Keratinocyte (primary cell): ENCODE data around the gene CARMIL1. TPM values are rescaled to one million over a fixed set of nuclear protein-coding genes. Genes with fewer than 3 reads are reported as not detected.

Experiments used
- DNase-seq: peaks from one replicate; pipeline ENCODE4 v3.0.0-alpha.2; 2011; ENCODE audit warnings: low read depth, missing footprints, low spot score
- FAIRE-seq: peaks from 2 replicates; lab custom pipeline; 2011; peaks lifted over from hg19 to GRCh38; lab: Jason Lieb, UNC
- H2AFZ ChIP-seq: 2 replicates; pipeline ENCODE4 v1.6.0; 2012; ENCODE audit warnings: low read length, control low read depth, inconsistent platforms; ENCODE audit not compliant: control insufficient read depth
- H3K27ac ChIP-seq: 2 replicates; pipeline ENCODE4 v1.5.1; 2011; ENCODE audit warnings: low read length; ENCODE audit not compliant: control insufficient read depth, insufficient read depth
- H3K27me3 ChIP-seq: 3 replicates; pipeline ENCODE4 v1.6.0; 2011; ENCODE audit warnings: low read length; ENCODE audit not compliant: control insufficient read depth, insufficient read depth; ENCODE audit errors: extremely low read depth
- H3K36me3 ChIP-seq, 2 experiments: 2 replicates in 1 of 2; 3 replicates in 1 of 2; pipeline ENCODE4 v1.5.1; 2011; ENCODE audit warnings: low read length in 2 of 2, mild to moderate bottlenecking in 1 of 2; ENCODE audit not compliant: control insufficient read depth in 2 of 2, insufficient read depth in 2 of 2; ENCODE audit errors: extremely low read depth in 1 of 2
- H3K4me1 ChIP-seq: 3 replicates; pipeline ENCODE4 v1.5.1; 2011; ENCODE audit warnings: low read length; ENCODE audit not compliant: control insufficient read depth, insufficient read depth; ENCODE audit errors: extremely low read depth
- H3K4me2 ChIP-seq: 3 replicates; pipeline ENCODE4 v1.6.0; 2011; ENCODE audit warnings: low read depth, low read length; ENCODE audit not compliant: control insufficient read depth, insufficient read depth; ENCODE audit errors: extremely low read depth
- H3K4me3 ChIP-seq, 3 experiments: fragments of 200-600 bp in 1 of 3; sonication (generic) in 1 of 3; 2 replicates in 2 of 3; 3 replicates in 1 of 3; pipeline ENCODE4 v1.5.1; 2011 to 2016; ENCODE audit warnings: low read length in 3 of 3, mild to moderate bottlenecking in 3 of 3, control low read depth in 2 of 3, inconsistent platforms in 1 of 3, low read depth in 1 of 3, mixed read lengths in 1 of 3, mixed run types in 1 of 3, moderate library complexity in 1 of 3; ENCODE audit not compliant: control insufficient read depth in 2 of 3, insufficient read depth in 2 of 3; ENCODE audit errors: extremely low read depth in 1 of 3
- H3K79me2 ChIP-seq: 2 replicates; pipeline ENCODE4 v1.6.0; 2012; ENCODE audit warnings: low read length; ENCODE audit not compliant: control insufficient read depth, insufficient read depth
- H3K9ac ChIP-seq: 3 replicates; pipeline ENCODE4 v1.6.0; 2011; ENCODE audit warnings: low read length; ENCODE audit not compliant: control insufficient read depth, insufficient read depth; ENCODE audit errors: extremely low read depth
- H3K9me1 ChIP-seq: 3 replicates; pipeline ENCODE4 v1.6.0; 2011; ENCODE audit warnings: low read length; ENCODE audit not compliant: control insufficient read depth, insufficient read depth; ENCODE audit errors: extremely low read depth
- H3K9me3 ChIP-seq: 2 replicates; pipeline ENCODE4 v1.5.1; 2012; ENCODE audit warnings: low read depth, low read length; ENCODE audit not compliant: control insufficient read depth
- H4K20me1 ChIP-seq: 3 replicates; pipeline ENCODE4 v1.6.0; 2011; ENCODE audit warnings: low read length; ENCODE audit not compliant: control insufficient read depth, insufficient read depth; ENCODE audit errors: extremely low read depth
- EZH2 ChIP-seq: IDR thresholded peaks from one replicate; pipeline ENCODE4 v1.6.1; 2012; ENCODE audit warnings: inconsistent platforms, mild to moderate bottlenecking, low read length, moderate library complexity
- dilution Hi-C: fragments of 300-500 bp; cut with MboI; formaldehyde crosslinking; loops from one replicate; pipeline ENCODE4 v1.7.0; 2020; ENCODE audit warnings: low sequenced_read_pairs; ENCODE audit not compliant: extremely low pct_ligation_motif_present
- polyA plus RNA-seq, 5 experiments: library from polyadenylated mRNA; depleted of rRNA in 3 of 5; stranded (reverse) in 3 of 5; stranded (forward) in 1 of 5; unstranded in 1 of 5; fragments of >200 nt; gene quantifications; 1 replicate in 1 of 5; 2 replicates in 3 of 5; 3 replicates in 1 of 5; pipeline versions ENCODE4 v1.2.1 to v1.2.3, GENCODE V29; 2011 to 2012; ENCODE audit warnings: missing spikeins in 2 of 5, low read depth in 1 of 5, low replicate concordance in 1 of 5
- TF ChIP-seq, protein P1 (sequence below), 3 experiments: IDR thresholded peaks in 1 of 3; conservative IDR thresholded peaks in 1 of 3; optimal IDR thresholded peaks in 1 of 3; 2 replicates in 2 of 3; 3 replicates in 1 of 3; pipeline versions ENCODE3 to v1.5.1; 2011; ENCODE audit warnings: low read length in 3 of 3, mild to moderate bottlenecking in 3 of 3, moderate library complexity in 2 of 3, control low read depth in 1 of 3, inconsistent platforms in 1 of 3; ENCODE audit not compliant: insufficient read depth in 2 of 3; ENCODE audit errors: extremely low read depth in 1 of 3

Gene CARMIL1
- polyA plus RNA-seq, 1 donor (not counting 4 experiments of a cell fraction or from before 2014, with no cell fraction given), result 18.9 TPM

DNA sequence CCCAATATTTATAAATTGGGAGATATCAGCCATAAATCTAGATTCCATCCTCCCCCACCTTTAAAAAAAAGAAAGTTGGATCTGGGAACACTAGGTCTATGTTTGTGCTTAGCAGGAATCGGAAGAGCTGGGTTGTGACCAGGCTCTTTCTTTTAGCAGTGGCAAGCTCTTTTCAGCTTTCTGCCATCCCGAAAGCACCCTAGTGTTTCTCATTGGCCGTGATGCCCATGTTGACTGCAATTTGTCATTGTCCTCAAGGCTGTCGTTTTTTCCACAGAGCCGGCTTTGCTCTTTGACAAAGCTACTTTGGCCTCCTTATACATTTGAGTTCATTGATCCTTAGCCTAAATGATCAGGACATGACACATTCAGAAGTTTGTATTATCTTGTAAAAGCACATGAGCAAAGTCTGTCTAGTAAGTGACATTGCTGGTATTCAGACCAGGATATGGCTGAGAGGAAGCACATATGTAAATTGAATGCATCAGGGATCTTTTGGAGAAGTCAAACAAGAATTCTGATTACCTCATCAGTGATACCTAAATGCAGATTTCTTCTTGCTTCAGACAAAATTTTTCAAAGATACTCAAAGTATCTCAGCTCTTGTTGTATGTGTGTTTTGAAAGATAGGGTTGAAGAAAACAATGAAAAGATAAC is 50.1 kb downstream of the CARMIL1 start:
- H3K9me1 ChIP-seq, result no peaks in the 10 kb centered on the region
- dilution Hi-C loops, result no loop called here
- no peak overlapping the region for H3K4me2 ChIP-seq
- H3K36me3 ChIP-seq, result no peaks in the 10 kb centered on the region
- no peaks in the 10 kb centered on the region for H3K9me3 ChIP-seq
- no peaks in the 10 kb centered on the region for H3K27me3 ChIP-seq
- no peak overlapping the region for H3K9ac ChIP-seq
- DNase-seq (no peak), FAIRE-seq (no peak)
- no peak for TF ChIP-seq EZH2
- TF ChIP-seq, protein P1, sequence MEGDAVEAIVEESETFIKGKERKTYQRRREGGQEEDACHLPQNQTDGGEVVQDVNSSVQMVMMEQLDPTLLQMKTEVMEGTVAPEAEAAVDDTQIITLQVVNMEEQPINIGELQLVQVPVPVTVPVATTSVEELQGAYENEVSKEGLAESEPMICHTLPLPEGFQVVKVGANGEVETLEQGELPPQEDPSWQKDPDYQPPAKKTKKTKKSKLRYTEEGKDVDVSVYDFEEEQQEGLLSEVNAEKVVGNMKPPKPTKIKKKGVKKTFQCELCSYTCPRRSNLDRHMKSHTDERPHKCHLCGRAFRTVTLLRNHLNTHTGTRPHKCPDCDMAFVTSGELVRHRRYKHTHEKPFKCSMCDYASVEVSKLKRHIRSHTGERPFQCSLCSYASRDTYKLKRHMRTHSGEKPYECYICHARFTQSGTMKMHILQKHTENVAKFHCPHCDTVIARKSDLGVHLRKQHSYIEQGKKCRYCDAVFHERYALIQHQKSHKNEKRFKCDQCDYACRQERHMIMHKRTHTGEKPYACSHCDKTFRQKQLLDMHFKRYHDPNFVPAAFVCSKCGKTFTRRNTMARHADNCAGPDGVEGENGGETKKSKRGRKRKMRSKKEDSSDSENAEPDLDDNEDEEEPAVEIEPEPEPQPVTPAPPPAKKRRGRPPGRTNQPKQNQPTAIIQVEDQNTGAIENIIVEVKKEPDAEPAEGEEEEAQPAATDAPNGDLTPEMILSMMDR (optimal IDR thresholded peaks at IDR 0.05 in 1 of 3, IDR thresholded peaks at IDR 0.05 in 1 of 3, conservative IDR thresholded peaks at IDR 0.05 in 1 of 3; ENCODE audit: extremely low read depth in 1 of 3, insufficient read depth in 2 of 3, low read length in 3 of 3), result no peak
- H3K27ac ChIP-seq, result no peak overlapping the region
- peaks cover 42% of the 10 kb centered on the region for H3K79me2 ChIP-seq
- no peak overlapping the region for H2AFZ ChIP-seq
- H4K20me1 ChIP-seq, result peaks cover 2% of the 10 kb centered on the region
- no peak overlapping the region for H3K4me3 ChIP-seq
- H3K4me1 ChIP-seq, result peaks cover 6% of the 10 kb centered on the region

- Histone ChIP-seq H3K4me3 (no peak overlapping the region), H3K27me3 (no peaks in the 10 kb centered on the region), H3K4me1 (peaks cover 6% of the 10 kb centered on the region), H3K27ac (no peak overlapping the region), H3K79me2 (peaks cover 43% of the 10 kb centered on the region), H3K4me2 (no peak overlapping the region), H2AFZ (no peak overlapping the region), H4K20me1 (peaks cover 2% of the 10 kb centered on the region), H3K36me3 (no peaks in the 10 kb centered on the region), H3K9me1 (no peaks in the 10 kb centered on the region), H3K9ac (no peak overlapping the region), H3K9me3 (no peaks in the 10 kb centered on the region)
- dilution Hi-C loops, result no loop called here
- FAIRE-seq, result no peak
- TF ChIP-seq EZH2, result no peak
- TF ChIP-seq, protein P1 (optimal IDR thresholded peaks at IDR 0.05 in 1 of 3, IDR thresholded peaks at IDR 0.05 in 1 of 3, conservative IDR thresholded peaks at IDR 0.05 in 1 of 3; ENCODE audit: extremely low read depth in 1 of 3, insufficient read depth in 2 of 3, low read length in 3 of 3), result no peak
- no peak for DNase-seq
These were observed 50.8 kb downstream of the CARMIL1 start for GRCh38 chr6:25329982-25330381.
